ENCODE results near the gene SNX24. TPM values are rescaled to one million over a fixed set of nuclear protein-coding genes. Genes with fewer than 3 reads are reported as not detected.

SNX24 gene
- total RNA-seq, 1 experiment from 2014 or later: 10.8 TPM

DNA sequence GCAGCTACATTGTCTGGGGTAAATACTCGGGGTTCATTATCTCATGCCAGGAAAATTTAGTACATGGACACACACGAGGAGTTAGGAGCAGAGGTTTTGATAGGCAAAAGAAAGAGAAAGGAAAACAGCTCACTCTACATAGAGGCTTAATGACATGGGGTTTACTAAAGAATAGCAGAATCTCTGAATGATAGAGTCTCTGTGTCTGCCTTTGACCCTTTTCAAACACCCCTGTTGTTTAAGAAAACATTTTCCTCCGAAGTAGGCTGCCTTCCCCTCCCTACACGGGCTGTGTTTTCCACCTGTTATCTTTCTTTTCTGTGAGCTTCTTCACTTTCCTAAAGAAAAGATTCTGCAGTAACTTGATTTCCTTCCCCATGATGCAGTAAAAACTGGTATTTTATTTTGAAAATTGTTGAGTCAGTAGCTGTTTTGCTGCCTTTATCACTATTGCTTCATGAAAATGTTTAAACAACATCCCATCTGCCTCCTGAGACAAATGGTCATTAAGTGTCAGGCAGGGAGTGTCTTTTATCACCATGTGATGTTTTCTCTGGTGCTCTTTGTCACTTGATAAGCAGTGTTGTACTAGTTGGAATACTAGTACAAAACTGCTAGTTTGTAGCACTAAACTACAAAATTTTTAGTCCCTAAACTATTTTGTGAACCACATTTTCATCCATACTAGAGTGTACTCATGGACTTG lies 114.5 kb downstream of the SNX24 start:
- no peaks in the 10 kb centered on the region for H3K79me2 ChIP-seq (ENCODE audit: insufficient read depth, low read length)
- ChIA-PET RAD21 (ENCODE audit: low non-redundant PET in 1 of 2, low total read pairs in 2 of 2, uncharacterized antibody in 2 of 2, unreplicated experiment in 2 of 2) (no interaction called here), CTCF (no interaction called here), POLR2A (no interaction called here)
- no peak overlapping the region for H2AFZ ChIP-seq (ENCODE audit: low read depth, low read length, poor library complexity, severe bottlenecking)
- no peaks in the 10 kb centered on the region for H4K20me1 ChIP-seq (ENCODE audit: insufficient read depth)
- no peak overlapping the region for H3K4me3 ChIP-seq (replicated peaks in 1 of 2; ENCODE audit: low read depth in 1 of 2, low read length in 2 of 2)
- no peaks in the 10 kb centered on the region for H3K36me3 ChIP-seq (ENCODE audit: control insufficient read depth in 1 of 2, insufficient read depth in 2 of 2, low read length in 2 of 2)
- intact Hi-C loops (cut with micrococcal nuclease): no loop called here
- no peaks in the 10 kb centered on the region for H3K9me2 ChIP-seq (ENCODE audit: insufficient read depth)
- no TSS peak for BruUV-seq (replicated peaks)
- H3K4me1 ChIP-seq (ENCODE audit: control insufficient read depth in 1 of 2, insufficient read depth in 2 of 2, low read length in 2 of 2): no peaks in the 10 kb centered on the region
- no peaks in the 10 kb centered on the region; a peak in 1 of 4 replicates for H3K9me3 ChIP-seq (ENCODE audit: control insufficient read depth in 1 of 2, insufficient read depth in 1 of 2, low read depth in 1 of 2, low read length in 2 of 2)
- DNase-seq (ENCODE audit: low read depth, low spot score) (no peak), ATAC-seq (no peak)
- no peak overlapping the region for H3K4me2 ChIP-seq (ENCODE audit: low read length)
- H3K27me3 ChIP-seq (ENCODE audit: insufficient read depth, low read length): no peaks in the 10 kb centered on the region
- no peak overlapping the region for H3K9ac ChIP-seq (ENCODE audit: low read length)
- H3K27ac ChIP-seq (ENCODE audit: low read depth, low read length): no peak overlapping the region
- TF ChIP-seq TCF7L2 (IDR thresholded peaks at IDR 0.05; ENCODE audit: borderline replicate concordance, extremely low read depth, insufficient read depth, insufficient read length) (no peak), POLR2A (IDR thresholded peaks at IDR 0.05; ENCODE audit: borderline replicate concordance, extremely low read depth, insufficient read depth, insufficient read length) (no peak), YY1 (IDR thresholded peaks at IDR 0.05; ENCODE audit: extremely low read depth, insufficient replicate concordance, low read depth, low read length) (no peak), ZNF274 (IDR thresholded peaks at IDR 0.05; ENCODE audit: low read depth, low read length) (no peak), SP1 (IDR thresholded peaks at IDR 0.05; ENCODE audit: low read depth) (no peak), FOSL1 (IDR thresholded peaks at IDR 0.05; ENCODE audit: low read depth) (no peak), POLR2AphosphoS5 (IDR thresholded peaks at IDR 0.05; ENCODE audit: low read depth, low read length) (no peak), ELF1 (IDR thresholded peaks at IDR 0.05; ENCODE audit: borderline replicate concordance, low read depth) (no peak), RAD21 (IDR thresholded peaks at IDR 0.05; ENCODE audit: low read depth) (no peak), ZFX (IDR thresholded peaks at IDR 0.05) (no peak), CEBPB (IDR thresholded peaks at IDR 0.05; ENCODE audit: low read depth) (no peak), SRF (IDR thresholded peaks at IDR 0.05; ENCODE audit: low read depth) (no peak), EGR1 (IDR thresholded peaks at IDR 0.05; ENCODE audit: low read depth) (no peak), JUND (IDR thresholded peaks at IDR 0.05) (no peak), CBX3 (IDR thresholded peaks at IDR 0.05; ENCODE audit: low read depth) (no peak)
- TF ChIP-seq, protein P1, sequence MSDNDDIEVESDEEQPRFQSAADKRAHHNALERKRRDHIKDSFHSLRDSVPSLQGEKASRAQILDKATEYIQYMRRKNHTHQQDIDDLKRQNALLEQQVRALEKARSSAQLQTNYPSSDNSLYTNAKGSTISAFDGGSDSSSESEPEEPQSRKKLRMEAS (IDR thresholded peaks at IDR 0.05): no peak
- TF ChIP-seq, protein P2, sequence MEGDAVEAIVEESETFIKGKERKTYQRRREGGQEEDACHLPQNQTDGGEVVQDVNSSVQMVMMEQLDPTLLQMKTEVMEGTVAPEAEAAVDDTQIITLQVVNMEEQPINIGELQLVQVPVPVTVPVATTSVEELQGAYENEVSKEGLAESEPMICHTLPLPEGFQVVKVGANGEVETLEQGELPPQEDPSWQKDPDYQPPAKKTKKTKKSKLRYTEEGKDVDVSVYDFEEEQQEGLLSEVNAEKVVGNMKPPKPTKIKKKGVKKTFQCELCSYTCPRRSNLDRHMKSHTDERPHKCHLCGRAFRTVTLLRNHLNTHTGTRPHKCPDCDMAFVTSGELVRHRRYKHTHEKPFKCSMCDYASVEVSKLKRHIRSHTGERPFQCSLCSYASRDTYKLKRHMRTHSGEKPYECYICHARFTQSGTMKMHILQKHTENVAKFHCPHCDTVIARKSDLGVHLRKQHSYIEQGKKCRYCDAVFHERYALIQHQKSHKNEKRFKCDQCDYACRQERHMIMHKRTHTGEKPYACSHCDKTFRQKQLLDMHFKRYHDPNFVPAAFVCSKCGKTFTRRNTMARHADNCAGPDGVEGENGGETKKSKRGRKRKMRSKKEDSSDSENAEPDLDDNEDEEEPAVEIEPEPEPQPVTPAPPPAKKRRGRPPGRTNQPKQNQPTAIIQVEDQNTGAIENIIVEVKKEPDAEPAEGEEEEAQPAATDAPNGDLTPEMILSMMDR (IDR thresholded peaks at IDR 0.05 in 2 of 3, conservative IDR thresholded peaks at IDR 0.05 in 1 of 3; ENCODE audit: borderline replicate concordance in 1 of 3, insufficient read depth in 1 of 3, low read depth in 2 of 3, low read length in 2 of 3): no peak
- TF ChIP-seq, protein P3, sequence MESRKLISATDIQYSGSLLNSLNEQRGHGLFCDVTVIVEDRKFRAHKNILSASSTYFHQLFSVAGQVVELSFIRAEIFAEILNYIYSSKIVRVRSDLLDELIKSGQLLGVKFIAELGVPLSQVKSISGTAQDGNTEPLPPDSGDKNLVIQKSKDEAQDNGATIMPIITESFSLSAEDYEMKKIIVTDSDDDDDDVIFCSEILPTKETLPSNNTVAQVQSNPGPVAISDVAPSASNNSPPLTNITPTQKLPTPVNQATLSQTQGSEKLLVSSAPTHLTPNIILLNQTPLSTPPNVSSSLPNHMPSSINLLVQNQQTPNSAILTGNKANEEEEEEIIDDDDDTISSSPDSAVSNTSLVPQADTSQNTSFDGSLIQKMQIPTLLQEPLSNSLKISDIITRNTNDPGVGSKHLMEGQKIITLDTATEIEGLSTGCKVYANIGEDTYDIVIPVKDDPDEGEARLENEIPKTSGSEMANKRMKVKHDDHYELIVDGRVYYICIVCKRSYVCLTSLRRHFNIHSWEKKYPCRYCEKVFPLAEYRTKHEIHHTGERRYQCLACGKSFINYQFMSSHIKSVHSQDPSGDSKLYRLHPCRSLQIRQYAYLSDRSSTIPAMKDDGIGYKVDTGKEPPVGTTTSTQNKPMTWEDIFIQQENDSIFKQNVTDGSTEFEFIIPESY (IDR thresholded peaks at IDR 0.05; ENCODE audit: extremely low read depth, insufficient replicate concordance, low read length): no peak
- TF ChIP-seq, protein P4, sequence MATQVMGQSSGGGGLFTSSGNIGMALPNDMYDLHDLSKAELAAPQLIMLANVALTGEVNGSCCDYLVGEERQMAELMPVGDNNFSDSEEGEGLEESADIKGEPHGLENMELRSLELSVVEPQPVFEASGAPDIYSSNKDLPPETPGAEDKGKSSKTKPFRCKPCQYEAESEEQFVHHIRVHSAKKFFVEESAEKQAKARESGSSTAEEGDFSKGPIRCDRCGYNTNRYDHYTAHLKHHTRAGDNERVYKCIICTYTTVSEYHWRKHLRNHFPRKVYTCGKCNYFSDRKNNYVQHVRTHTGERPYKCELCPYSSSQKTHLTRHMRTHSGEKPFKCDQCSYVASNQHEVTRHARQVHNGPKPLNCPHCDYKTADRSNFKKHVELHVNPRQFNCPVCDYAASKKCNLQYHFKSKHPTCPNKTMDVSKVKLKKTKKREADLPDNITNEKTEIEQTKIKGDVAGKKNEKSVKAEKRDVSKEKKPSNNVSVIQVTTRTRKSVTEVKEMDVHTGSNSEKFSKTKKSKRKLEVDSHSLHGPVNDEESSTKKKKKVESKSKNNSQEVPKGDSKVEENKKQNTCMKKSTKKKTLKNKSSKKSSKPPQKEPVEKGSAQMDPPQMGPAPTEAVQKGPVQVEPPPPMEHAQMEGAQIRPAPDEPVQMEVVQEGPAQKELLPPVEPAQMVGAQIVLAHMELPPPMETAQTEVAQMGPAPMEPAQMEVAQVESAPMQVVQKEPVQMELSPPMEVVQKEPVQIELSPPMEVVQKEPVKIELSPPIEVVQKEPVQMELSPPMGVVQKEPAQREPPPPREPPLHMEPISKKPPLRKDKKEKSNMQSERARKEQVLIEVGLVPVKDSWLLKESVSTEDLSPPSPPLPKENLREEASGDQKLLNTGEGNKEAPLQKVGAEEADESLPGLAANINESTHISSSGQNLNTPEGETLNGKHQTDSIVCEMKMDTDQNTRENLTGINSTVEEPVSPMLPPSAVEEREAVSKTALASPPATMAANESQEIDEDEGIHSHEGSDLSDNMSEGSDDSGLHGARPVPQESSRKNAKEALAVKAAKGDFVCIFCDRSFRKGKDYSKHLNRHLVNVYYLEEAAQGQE (IDR thresholded peaks at IDR 0.05; ENCODE audit: low read depth): no peak
- TF ChIP-seq, protein P5, sequence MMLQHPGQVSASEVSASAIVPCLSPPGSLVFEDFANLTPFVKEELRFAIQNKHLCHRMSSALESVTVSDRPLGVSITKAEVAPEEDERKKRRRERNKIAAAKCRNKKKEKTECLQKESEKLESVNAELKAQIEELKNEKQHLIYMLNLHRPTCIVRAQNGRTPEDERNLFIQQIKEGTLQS (IDR thresholded peaks at IDR 0.05): no peak
